Right lobe of liver (tissue), 6 donors: ENCODE results near the gene NRXN2. TPM values are rescaled to one million over a fixed set of nuclear protein-coding genes. Genes with fewer than 3 reads are reported as not detected.

ENCODE experiments used
- ATAC-seq, 4 donors: fragments of 200-7000 bp; cut with Tn5 transposase; one replicate each; pipeline ENCODE4 v1.9.1; 2020; ENCODE audit warnings: mild to moderate bottlenecking in 4 of 4, moderate library complexity in 4 of 4
- DNase-seq, 3 donors: peaks; one replicate each; pipeline ENCODE4 v3.0.0-alpha.2; 2020
- H3K27ac ChIP-seq, 3 donors: fragments of 200-600 bp; one replicate each; pipeline ENCODE4 v1.8.0; 2022
- H3K27me3 ChIP-seq, 2 donors: fragments of 200-600 bp; one replicate each; pipeline ENCODE4 v1.8.0; 2022
- H3K36me3 ChIP-seq, 4 donors: fragments of 200-600 bp; sonication (generic) in 1 of 4; one replicate each; pipeline versions ENCODE4 v1.5.1 to v1.8.0; 2017 to 2022; ENCODE audit warnings: control low read depth in 1 of 4
- H3K4me1 ChIP-seq, 4 donors: fragments of 200-600 bp; sonication (generic) in 1 of 4; one replicate each; pipeline versions ENCODE4 v1.5.1 to v1.8.0; 2017 to 2022; ENCODE audit warnings: control low read depth in 1 of 4
- H3K4me3 ChIP-seq, 3 donors: fragments of 200-600 bp; one replicate each; pipeline ENCODE4 v1.8.0; 2022
- H3K9me3 ChIP-seq, 4 donors: fragments of 200-600 bp; sonication (generic) in 1 of 4; one replicate each; pipeline versions ENCODE4 v1.5.1 to v1.8.0; 2017 to 2022; ENCODE audit warnings: control low read depth in 1 of 4
- POLR2A ChIP-seq: fragments of 450-650 bp; IDR thresholded peaks from one replicate; pipeline ENCODE4 v1.6.1; 2017; ENCODE audit warnings: antibody characterized with exemption, mild to moderate bottlenecking
- WGBS: methylation state at CpG from one replicate; pipeline ENCODE4 v1.1.6; 2018; ENCODE audit warnings: low coverage, low lambda C conversion rate; ENCODE audit not compliant: insufficient coverage; ENCODE audit errors: missing lambda C conversion rate; 5-methylcytosine and 5-hydroxymethylcytosine counted together
- intact Hi-C, 2 donors: fragments of 100-400 bp; cut with DNase I; formaldehyde crosslinking; loops; one replicate each; pipeline versions ENCODE4 v1.11.2 to v1.14.1; 2022
- total RNA-seq, 6 experiments: library from RNA; depleted of rRNA in 2 of 6; stranded (reverse); fragments of >200 nt in 2 of 6; fragmentation: NEBNext Ultra II Directional in 3 of 6; extraction: Animal tissue kit (Norgen Biotek cat#: 25700) in 3 of 6; gene quantifications; one replicate each; pipeline versions ENCODE4 v1.1.0 to v1.2.4, GENCODE V29; 2016 to 2023
- TF ChIP-seq, protein P1 (sequence below), 4 donors: fragments of 200-600 bp in 3 of 4; fragments of 450-650 bp in 1 of 4; IDR thresholded peaks; one replicate each; pipeline versions ENCODE4 v1.5.1 to v1.8.0; 2016 to 2022; ENCODE audit warnings: antibody characterized with exemption in 4 of 4, mild to moderate bottlenecking in 2 of 4
- donor health status: DM: no; HTN: yes; CAD: no.
- donor health status: DM: no; HTN: no; CAD: no.
- donor health status: DM: no; HTN: no; CAD: no.
- donor health status: DM: no; HTN: yes; CAD: no.
- donor health status: DM: no; HTN: yes; CAD: no.

The NRXN2 gene
- total RNA-seq, 6 experiments from 2014 or later = 1.6 to 7.7 (median 2.3) TPM

- Histone ChIP-seq H3K27me3 (no peaks in the 10 kb centered on the region), H3K9me3 (no peaks in the 10 kb centered on the region), H3K27ac (no peak overlapping the region), H3K4me1 (peaks cover 0 to 20% (median 2%) of the 10 kb centered on the region in 4 donors), H3K36me3 (no peaks in the 10 kb centered on the region), H3K4me3 (no peak overlapping the region)
- ATAC-seq = no peak
- TF ChIP-seq POLR2A = no peak
- TF ChIP-seq, protein P1, sequence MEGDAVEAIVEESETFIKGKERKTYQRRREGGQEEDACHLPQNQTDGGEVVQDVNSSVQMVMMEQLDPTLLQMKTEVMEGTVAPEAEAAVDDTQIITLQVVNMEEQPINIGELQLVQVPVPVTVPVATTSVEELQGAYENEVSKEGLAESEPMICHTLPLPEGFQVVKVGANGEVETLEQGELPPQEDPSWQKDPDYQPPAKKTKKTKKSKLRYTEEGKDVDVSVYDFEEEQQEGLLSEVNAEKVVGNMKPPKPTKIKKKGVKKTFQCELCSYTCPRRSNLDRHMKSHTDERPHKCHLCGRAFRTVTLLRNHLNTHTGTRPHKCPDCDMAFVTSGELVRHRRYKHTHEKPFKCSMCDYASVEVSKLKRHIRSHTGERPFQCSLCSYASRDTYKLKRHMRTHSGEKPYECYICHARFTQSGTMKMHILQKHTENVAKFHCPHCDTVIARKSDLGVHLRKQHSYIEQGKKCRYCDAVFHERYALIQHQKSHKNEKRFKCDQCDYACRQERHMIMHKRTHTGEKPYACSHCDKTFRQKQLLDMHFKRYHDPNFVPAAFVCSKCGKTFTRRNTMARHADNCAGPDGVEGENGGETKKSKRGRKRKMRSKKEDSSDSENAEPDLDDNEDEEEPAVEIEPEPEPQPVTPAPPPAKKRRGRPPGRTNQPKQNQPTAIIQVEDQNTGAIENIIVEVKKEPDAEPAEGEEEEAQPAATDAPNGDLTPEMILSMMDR (IDR thresholded peaks at IDR 0.05) = no peak
- intact Hi-C loops = loop anchor here in 1 of 2 donors (10.0 kb wide), 1 partner anchor 79 kb away; no protein-coding TSS in a partner anchor
- 89% methylated on average over 10 of the region's 18 CpGs for WGBS
- no peak for DNase-seq
Measured at GRCh38 chr11:64685536-64685935, 37.5 kb downstream of the NRXN2 start.

GRCh38 chr11:64684357-64684756, 38.6 kb downstream of the NRXN2 start:
- ATAC-seq (no peak), DNase-seq (no peak)
- Histone ChIP-seq H3K9me3 (no peaks in the 10 kb centered on the region), H3K4me1 (peaks cover 0 to 24% (median 2%) of the 10 kb centered on the region in 4 donors), H3K4me3 (no peak overlapping the region), H3K36me3 (no peaks in the 10 kb centered on the region), H3K27ac (no peak overlapping the region), H3K27me3 (no peaks in the 10 kb centered on the region)
- WGBS = 67% methylated on average over 8 of the region's 8 CpGs
- intact Hi-C loops = loop anchor here in 1 of 2 donors (10.0 kb wide), 1 partner anchor 80 kb away; no protein-coding TSS in a partner anchor
- no peak for TF ChIP-seq POLR2A
- TF ChIP-seq, protein P1 (IDR thresholded peaks at IDR 0.05) = no peak

- Histone ChIP-seq H3K4me3 (no peak overlapping the region), H3K27me3 (no peaks in the 10 kb centered on the region), H3K36me3 (no peaks in the 10 kb centered on the region), H3K4me1 (peaks cover 0 to 29% (median 0%) of the 10 kb centered on the region in 4 donors), H3K9me3 (no peaks in the 10 kb centered on the region), H3K27ac (no peak overlapping the region)
- intact Hi-C loops = loop anchor here in 1 of 2 donors (10.0 kb wide), 1 partner anchor 84 kb away; no protein-coding TSS in a partner anchor
- TF ChIP-seq POLR2A = no peak
- TF ChIP-seq, protein P1 (IDR thresholded peaks at IDR 0.05) = no peak
- DNase-seq = no peak
- 29% methylated on average over 4 of the region's 4 CpGs for WGBS
- peak; percentile 63 to 74 (median 72) for ATAC-seq
Measured at GRCh38 chr11:64681171-64681570, 41.8 kb downstream of the NRXN2 start.

DNA sequence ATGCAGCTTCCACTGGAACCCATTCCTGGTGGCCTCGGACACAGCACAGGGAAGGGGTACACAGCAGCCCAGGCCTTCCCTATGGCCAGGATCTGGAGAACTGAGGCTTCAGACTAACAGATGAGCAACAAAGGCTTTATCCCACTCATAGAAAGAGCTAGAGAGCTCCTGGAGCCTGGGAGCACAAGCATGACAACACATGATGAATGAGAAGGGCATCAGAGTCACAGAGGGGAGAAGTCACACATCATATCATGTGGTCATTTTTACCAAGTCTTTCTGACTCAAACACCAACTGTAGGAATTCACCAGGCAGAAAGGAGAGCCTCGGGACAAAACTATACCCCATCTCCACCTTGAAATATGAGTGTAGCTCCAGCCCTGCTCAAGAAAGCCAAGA, 43.2 kb downstream of the NRXN2 start:
- Histone ChIP-seq H3K4me3 (no peak overlapping the region), H3K4me1 (peaks cover 0 to 29% (median 0%) of the 10 kb centered on the region in 4 donors), H3K36me3 (no peaks in the 10 kb centered on the region), H3K27me3 (no peaks in the 10 kb centered on the region), H3K9me3 (no peaks in the 10 kb centered on the region), H3K27ac (no peak overlapping the region)
- 43% methylated on average over 1 of the region's 2 CpGs for WGBS
- DNase-seq (no peak), ATAC-seq (no peak)
- intact Hi-C loops = loop anchor here in 1 of 2 donors (10.0 kb wide), 1 partner anchor 85 kb away; no protein-coding TSS in a partner anchor
- TF ChIP-seq POLR2A = no peak
- TF ChIP-seq, protein P1 (IDR thresholded peaks at IDR 0.05) = no peak
